ENCODE measurements around the gene NPIPA5.
"Not testable (repeated sequence)": the region's sequence is repeated elsewhere in the genome, so short reads cannot be mapped to it uniquely, and the experiment has no call there.

The NPIPA5 gene

DNA sequence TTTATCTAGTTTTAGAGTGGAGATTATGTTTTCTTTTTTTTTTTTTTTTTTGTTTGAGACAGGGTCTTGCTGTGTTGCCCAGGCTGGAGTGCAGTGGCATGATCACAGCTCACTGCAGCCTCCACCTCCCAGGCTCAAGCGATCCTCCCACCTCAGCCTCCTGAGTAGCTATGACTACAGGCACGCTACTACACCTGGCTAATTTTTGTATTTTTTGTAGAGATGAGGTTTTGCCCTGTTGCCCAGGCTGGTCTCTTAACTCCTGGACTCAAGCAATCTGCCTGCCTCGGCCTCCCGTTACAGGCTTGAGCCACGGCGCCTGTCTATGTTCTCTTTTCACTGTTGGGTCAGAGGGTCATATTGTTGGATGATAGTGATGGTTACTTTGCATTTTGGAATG, 22.2 kb upstream of the NPIPA5 start:
- H3K27ac Mint-ChIP-seq, DNase-seq, CTCF ChIA-PET, H3K4me3 Mint-ChIP-seq, H3K9me3 Mint-ChIP-seq, H3K4me1 Mint-ChIP-seq, H3K36me3 Mint-ChIP-seq: not testable (repeated sequence)
- H3K27me3 Mint-ChIP-seq, result peaks cover 45% of the 10 kb centered on the region

DNA sequence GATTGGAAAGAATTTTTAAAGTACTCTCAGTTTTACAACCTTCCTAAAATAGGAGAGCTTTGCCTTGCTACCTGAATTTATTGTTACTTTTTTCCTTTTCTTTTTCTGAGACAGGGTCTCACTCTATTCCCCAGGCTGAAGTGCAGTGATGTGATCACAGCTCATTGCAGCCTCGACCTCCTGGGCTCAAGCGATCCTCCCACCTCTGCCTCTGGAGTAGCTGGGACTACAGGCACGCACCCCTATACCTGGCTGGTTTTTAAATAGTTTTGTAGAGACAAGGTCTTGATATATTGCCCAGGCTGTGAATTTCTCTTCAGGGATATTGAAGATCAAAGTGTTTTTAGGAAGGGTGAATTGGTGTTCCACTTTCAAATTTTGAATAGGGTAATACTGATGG, 21.2 kb upstream of the NPIPA5 start:
- no peak for DNase-seq
- Mint-ChIP-seq H3K4me3 (no peak overlapping the region), H3K9me3 (no peaks in the 10 kb centered on the region), H3K4me1 (no peaks in the 10 kb centered on the region), H3K27ac (no peak overlapping the region), H3K27me3 (peaks cover 55% of the 10 kb centered on the region), H3K36me3 (no peaks in the 10 kb centered on the region)
- CTCF ChIA-PET, result no interaction called here

DNA sequence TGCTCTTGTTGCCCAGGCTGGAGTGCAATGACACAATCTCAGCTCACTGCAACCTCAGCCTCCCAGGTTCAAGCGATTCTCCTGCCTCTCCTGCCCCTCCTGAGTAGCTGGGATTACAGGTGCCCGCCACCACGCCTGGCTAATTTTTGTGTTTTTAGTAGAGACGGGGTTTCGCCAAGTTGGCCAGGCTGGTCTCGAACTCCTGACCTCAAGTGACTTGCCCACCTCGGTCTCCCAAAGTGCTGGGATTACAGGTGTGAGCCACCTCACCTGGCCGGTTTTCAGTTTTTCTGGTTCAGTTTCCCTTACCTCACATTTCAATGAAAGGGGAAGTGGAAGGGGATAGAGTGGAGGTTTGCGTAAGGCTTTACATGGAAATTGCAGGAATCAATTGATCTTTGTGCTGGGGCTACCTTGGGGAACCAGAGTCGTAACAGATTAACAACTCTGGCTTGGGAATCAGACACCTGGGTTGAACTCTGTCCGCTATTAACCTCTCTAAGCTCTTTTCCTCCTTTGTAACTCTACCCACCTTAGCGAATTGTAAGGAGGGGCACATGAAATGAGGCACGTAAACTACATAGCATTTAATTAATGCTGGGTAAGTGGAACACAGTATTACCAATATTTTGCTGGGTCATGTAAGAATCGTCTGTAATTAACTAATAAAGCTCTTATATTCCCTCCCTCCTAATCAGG, 20.7 kb upstream of the NPIPA5 start:
- no peak overlapping the region for H3K4me3 Mint-ChIP-seq
- H3K27me3 Mint-ChIP-seq, result peaks cover 60% of the 10 kb centered on the region
- H3K27ac Mint-ChIP-seq, result no peak overlapping the region
- CTCF ChIA-PET, result no interaction called here
- no peak for DNase-seq
- H3K4me1 Mint-ChIP-seq, result no peaks in the 10 kb centered on the region
- no peaks in the 10 kb centered on the region for H3K36me3 Mint-ChIP-seq
- H3K9me3 Mint-ChIP-seq, result no peaks in the 10 kb centered on the region

DNA sequence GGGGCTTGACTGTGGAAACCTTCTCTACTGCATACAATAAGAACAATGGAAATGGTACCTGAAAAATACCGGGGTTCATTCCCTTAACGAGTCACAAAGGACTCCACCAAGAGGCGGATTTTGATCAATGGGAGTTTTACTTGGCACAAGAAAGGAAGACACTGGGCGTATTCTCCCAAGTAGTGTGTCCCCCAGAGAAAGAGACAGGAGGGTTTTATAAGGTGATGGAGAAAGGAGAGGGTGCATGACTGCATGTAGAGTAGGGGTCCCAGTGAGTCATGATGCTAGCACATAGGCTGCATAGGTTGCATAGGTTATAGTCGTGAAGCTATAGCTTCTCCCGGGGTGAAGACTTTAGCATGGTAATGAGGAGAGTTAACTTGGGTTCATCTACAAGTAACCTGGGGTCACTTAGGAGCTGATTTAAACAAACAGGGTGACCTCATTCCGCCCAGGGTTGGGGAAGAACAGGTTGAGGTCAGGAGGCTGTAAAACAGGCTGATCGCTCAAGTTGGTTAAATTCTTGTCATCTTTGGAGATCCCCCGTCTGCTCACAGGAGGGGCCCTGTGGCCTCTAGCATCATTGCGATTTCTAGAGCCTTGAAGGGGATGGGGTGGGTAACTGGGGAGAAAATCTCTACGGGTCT, 19.0 kb upstream of the NPIPA5 start:
- H3K27ac Mint-ChIP-seq, result no peak overlapping the region
- H3K36me3 Mint-ChIP-seq, result no peaks in the 10 kb centered on the region
- H3K27me3 Mint-ChIP-seq, result peaks cover 54% of the 10 kb centered on the region
- no peaks in the 10 kb centered on the region for H3K4me1 Mint-ChIP-seq
- CTCF ChIA-PET, result no interaction called here
- H3K4me3 Mint-ChIP-seq, result no peak overlapping the region
- no peaks in the 10 kb centered on the region for H3K9me3 Mint-ChIP-seq
- DNase-seq, result no peak

DNA sequence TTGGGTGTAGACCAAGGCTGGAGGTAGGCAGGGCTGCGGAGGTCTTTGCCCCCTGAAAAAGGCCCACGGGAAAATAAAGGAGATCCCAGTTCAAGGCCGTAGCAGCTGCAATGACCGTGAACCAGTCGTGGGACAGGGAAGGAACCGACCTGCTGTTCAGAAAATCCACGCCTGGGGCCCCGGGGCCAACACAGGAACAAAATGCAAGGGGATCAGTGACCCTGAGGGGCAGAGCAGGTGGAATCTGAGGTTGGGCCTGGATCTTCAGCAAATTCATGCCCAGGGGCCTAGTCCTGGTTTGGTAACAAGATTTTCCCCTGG, 18.4 kb upstream of the NPIPA5 start:
- H3K27ac Mint-ChIP-seq, DNase-seq, H3K4me3 Mint-ChIP-seq, H3K36me3 Mint-ChIP-seq, CTCF ChIA-PET, H3K9me3 Mint-ChIP-seq, H3K4me1 Mint-ChIP-seq: not testable (repeated sequence)
- peaks cover 54% of the 10 kb centered on the region for H3K27me3 Mint-ChIP-seq

DNA sequence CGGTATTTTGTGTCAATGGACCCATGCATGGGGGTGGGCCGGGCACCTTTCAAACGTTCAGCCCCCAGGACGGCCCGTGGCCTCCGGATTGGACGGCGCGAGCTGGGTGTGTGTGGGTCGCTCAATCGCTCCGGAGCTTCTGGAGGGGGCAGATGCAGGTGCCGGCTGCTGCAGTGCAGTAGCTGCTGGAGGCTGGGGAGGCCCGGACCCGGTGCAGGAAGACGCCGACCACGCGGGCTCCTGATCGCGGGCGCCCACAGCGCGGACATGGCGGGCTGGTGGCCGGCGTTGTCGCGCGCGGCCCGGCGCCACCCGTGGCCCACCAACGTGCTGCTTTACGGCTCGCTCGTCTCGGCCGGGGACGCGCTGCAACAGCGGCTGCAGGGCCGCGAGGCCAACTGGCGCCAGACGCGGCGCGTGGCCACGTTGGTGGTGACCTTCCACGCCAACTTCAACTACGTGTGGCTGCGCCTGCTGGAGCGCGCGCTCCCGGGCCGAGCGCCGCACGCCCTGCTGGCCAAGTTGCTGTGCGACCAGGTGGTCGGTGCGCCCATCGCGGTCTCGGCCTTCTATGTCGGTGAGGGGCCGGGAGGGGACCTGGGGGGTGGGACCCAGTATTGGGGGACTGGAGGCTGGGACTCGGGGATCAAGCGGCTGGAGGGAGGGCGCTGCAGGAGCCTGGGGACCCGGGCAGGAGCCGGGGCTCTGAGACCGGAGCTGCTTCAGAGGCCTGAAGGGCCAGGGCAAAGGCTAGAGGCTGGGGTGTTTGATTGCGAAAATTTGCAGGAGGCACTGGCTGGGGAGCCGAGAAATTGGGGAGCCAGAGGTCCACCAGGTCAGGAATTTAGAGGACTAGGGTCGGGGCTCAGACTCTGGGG, 17.8 kb upstream of the NPIPA5 start, which contains the start of gene MPV17L:
MPV17L (plus strand) TSS at position 124 of the 878 bp plus-strand sequence; CDS start at position 268, 144 bp downstream.
- DNase-seq, H3K27ac Mint-ChIP-seq, H3K9me3 Mint-ChIP-seq, H3K4me1 Mint-ChIP-seq, H3K4me3 Mint-ChIP-seq, CTCF ChIA-PET, H3K36me3 Mint-ChIP-seq: not testable (repeated sequence)
- peaks cover 56% of the 10 kb centered on the region for H3K27me3 Mint-ChIP-seq

DNA sequence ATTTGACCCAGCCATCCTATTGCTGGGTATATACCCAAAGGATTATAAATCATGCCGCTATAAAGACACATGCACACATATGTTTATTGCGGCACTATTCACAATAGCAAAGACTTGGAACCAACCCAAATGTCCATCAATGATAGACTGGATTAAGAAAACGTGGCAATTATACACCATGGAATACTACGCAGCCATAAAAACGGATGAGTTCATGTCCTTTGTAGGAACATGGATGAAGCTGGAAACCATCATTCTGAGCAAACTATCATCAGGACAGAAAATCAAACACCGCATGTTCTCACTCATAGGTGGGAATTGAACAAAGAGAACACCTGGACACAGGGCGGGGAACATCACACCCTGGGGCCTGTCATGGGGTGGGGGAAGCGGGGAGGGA, 14.9 kb upstream of the NPIPA5 start:
- CTCF ChIA-PET, H3K36me3 Mint-ChIP-seq, H3K27ac Mint-ChIP-seq, H3K4me1 Mint-ChIP-seq, DNase-seq, H3K4me3 Mint-ChIP-seq, H3K9me3 Mint-ChIP-seq: not testable (repeated sequence)
- peaks cover 47% of the 10 kb centered on the region for H3K27me3 Mint-ChIP-seq

DNA sequence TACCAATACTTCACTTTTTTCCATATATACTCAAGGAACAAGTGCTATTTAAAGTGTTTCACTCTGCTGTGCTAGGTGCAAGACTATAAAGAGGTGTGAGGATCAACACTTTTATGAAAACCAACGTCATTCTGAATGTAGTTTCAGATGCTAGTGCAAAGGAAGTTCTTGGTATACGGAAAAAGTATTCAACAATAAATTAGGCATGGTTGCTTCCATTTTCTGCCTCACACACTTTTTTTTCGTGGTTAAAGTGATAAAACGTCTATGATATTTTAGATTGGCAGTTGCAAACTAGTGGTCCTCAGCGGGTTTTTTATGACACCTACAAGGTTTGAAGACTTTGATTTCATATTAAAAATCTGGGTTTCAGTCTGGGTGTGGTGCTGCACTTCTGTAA, 11.8 kb upstream of the NPIPA5 start:
- H3K4me1 Mint-ChIP-seq, DNase-seq, CTCF ChIA-PET, H3K4me3 Mint-ChIP-seq, H3K9me3 Mint-ChIP-seq, H3K27ac Mint-ChIP-seq, H3K36me3 Mint-ChIP-seq: not testable (repeated sequence)
- peaks cover 26% of the 10 kb centered on the region for H3K27me3 Mint-ChIP-seq

DNA sequence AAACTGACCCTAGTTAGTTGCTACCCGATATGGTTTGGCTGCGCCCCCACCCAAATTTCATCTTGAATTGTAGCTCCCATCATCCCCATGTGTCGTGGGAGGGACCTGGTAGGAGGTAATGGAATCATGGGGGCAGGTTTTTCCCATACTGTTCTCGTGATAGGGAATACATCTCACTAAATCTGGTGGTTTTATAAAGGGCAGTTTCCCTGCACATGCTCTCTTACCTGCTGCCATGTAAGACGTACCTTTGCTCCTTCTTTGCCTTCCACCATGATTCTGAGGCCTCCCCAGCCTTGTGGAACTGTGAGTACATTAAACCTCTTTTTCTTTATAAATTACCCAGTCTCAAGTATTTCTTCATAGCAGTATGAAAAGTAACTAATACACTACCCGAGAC, 10.0 kb upstream of the NPIPA5 start:
- H3K4me3 Mint-ChIP-seq, CTCF ChIA-PET: not testable (repeated sequence)
- peaks cover 18% of the 10 kb centered on the region for H3K27me3 Mint-ChIP-seq

DNA sequence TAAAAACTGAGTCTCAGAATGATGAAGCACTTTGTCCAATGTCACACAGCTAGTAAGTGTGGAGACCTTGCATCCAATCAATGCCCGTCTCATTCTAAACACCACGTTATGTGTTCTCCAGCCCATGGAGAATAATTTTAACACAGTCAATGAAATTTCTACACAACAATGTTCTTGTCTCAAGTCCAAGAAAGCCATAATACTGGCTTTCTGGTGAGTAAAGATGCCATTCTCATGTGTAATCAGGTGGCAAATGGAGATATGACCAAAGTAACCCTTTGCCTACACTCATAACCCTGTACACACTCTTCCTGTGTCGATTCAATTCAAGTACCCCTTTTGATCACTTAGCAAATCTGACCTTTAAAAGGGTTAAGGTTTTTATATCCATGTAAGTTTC, 4.7 kb upstream of the NPIPA5 start:
- H3K27me3 Mint-ChIP-seq, result peaks cover 13% of the 10 kb centered on the region
- H3K27ac Mint-ChIP-seq, CTCF ChIA-PET, H3K4me1 Mint-ChIP-seq, H3K36me3 Mint-ChIP-seq, H3K4me3 Mint-ChIP-seq, DNase-seq, H3K9me3 Mint-ChIP-seq: not testable (repeated sequence)

More for the DNA sequence above, 10.0 kb upstream of the NPIPA5 start:
- not testable (repeated sequence) for H3K36me3 Mint-ChIP-seq, H3K4me1 Mint-ChIP-seq, H3K27ac Mint-ChIP-seq, DNase-seq, H3K9me3 Mint-ChIP-seq

DNA sequence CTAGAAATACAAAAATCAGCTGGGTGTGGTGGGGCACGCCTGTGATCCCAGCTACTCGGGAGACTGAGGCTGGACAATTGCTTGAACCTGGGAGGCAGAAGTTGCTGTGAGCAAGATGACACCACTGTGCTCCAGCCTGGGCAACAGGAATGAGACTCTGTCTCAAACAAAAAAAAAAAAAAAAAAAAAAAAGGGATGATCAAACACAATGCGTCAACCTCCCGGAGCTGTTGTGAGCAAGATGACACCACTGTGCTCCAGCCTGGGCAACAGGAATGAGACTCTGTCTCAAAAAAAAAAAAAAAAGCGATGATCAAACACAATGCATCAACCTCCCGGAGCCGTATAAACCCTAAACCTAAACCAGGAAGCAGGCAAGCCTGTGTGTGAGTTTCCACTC, 20.6 kb downstream of the NPIPA5 start:
- CTCF ChIA-PET, DNase-seq, H3K4me1 Mint-ChIP-seq, H3K4me3 Mint-ChIP-seq, H3K9me3 Mint-ChIP-seq, H3K27me3 Mint-ChIP-seq, H3K36me3 Mint-ChIP-seq, H3K27ac Mint-ChIP-seq: not testable (repeated sequence)

DNA sequence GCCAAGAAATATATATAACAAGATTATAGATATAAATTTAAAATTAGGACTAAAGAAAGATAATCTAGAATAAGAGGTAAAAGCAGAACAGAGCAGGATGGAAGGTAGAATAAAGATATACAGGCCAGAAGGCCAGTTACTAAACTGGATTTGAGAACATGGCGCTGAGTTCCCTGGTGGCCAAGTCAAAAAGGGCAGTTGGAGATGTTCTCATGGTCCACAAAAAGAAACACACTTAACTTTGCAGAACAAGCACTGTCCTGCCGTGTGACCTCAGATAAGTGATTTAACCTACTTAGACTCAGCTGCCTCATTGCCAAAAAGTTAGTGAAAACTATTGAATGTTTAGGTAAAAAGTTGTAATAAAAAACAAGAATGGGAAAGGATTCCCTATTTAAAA, 23.2 kb downstream of the NPIPA5 start:
- CTCF ChIA-PET, H3K9me3 Mint-ChIP-seq, H3K27ac Mint-ChIP-seq, DNase-seq, H3K27me3 Mint-ChIP-seq, H3K36me3 Mint-ChIP-seq, H3K4me3 Mint-ChIP-seq, H3K4me1 Mint-ChIP-seq: not testable (repeated sequence)

DNA sequence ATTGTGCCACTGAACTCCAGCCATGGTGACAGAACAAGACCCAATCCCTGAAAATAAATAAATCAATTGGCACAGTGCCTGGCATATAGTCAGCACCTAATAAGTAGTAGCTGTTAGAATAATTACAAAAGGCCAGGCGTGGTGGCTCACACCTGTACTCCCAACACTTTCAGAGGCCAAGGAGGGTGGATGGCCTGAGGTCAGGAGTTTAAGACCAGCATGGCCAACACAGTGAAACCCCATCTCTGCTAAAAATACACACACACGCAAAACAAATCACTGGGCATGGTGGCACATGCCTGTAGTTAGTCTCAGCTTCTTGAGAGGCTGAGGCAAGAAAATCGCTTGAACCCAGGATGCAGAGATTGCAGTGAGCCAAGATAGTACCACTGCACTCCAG, 25.2 kb downstream of the NPIPA5 start:
- CTCF ChIA-PET, DNase-seq, H3K9me3 Mint-ChIP-seq, H3K4me1 Mint-ChIP-seq, H3K27me3 Mint-ChIP-seq, H3K27ac Mint-ChIP-seq, H3K36me3 Mint-ChIP-seq, H3K4me3 Mint-ChIP-seq: not testable (repeated sequence)

DNA sequence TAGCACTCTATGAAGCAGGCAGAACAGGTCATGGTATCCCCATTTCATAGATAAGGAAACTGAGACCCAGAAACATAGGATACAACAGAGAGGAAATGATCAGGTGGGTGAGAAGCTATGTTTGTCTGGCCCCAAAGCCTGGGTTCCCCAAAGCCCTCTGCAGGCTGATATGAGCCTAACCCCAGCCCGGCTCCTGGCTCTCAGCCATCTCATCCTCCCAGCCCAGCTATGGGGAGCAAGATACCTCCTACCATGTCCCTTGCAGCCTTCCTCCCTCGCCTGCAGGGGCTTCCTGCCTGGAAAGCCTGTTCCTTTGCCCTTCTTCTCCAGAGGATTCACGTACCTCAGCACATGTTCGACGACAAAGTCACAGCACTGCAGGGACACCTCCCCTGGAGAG, 26.3 kb downstream of the NPIPA5 start:
- H3K4me3 Mint-ChIP-seq, CTCF ChIA-PET, H3K9me3 Mint-ChIP-seq, H3K27ac Mint-ChIP-seq, H3K27me3 Mint-ChIP-seq, H3K36me3 Mint-ChIP-seq, DNase-seq, H3K4me1 Mint-ChIP-seq: not testable (repeated sequence)

DNA sequence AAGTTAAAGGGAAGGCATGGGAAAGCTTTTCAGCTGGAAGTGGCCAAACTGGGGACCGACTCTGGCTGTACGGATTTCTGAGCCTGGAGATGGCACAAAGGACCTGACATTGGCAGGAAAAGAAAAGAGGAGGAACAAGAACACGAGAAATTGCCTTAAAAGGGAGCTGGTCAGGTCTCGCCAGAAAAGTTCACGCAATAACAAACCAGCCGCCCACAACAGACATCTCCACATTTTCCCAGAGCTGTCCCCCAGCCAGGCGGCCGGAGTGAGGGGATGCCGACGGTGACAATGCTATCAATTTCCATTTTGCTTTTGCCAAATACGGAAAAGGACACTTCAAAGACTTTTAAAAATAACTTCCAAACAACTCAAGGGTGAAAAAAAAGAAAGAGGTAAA, 26.8 kb downstream of the NPIPA5 start:
- H3K27ac Mint-ChIP-seq, DNase-seq, H3K4me1 Mint-ChIP-seq, H3K4me3 Mint-ChIP-seq, H3K9me3 Mint-ChIP-seq, CTCF ChIA-PET, H3K36me3 Mint-ChIP-seq, H3K27me3 Mint-ChIP-seq: not testable (repeated sequence)

Data from activated naive CD4-positive, alpha-beta T cell treated with anti-CD3 and anti-CD28 coated beads, Interleukin-2, amount 10 ng/mL, durations not matched to agents 7 days and 5 days (primary cell).